Left forelimb (tissue), 1 donor: ENCODE measurements around the gene BMPR2.

Experiments
- DNase-seq: peaks from one replicate; pipeline ENCODE4 v3.0.0-alpha.2; 2018; ENCODE audit warnings: low spot score

BMPR2 gene

GRCh38 chr2:202604699-202605098 lies 228.6 kb downstream of the BMPR2 start:
- no peak for DNase-seq

- DNase-seq: no peak
These were observed 229.0 kb downstream of the BMPR2 start for GRCh38 chr2:202605174-202605573.

GRCh38 chr2:202608142-202608852 lies 232.2 kb downstream of the BMPR2 start:
- no peak for DNase-seq

GRCh38 chr2:202609381-202610145 lies 233.4 kb downstream of the BMPR2 start:
- no peak for DNase-seq

GRCh38 chr2:202610380-202610779 lies 234.3 kb downstream of the BMPR2 start:
- no peak for DNase-seq

DNA sequence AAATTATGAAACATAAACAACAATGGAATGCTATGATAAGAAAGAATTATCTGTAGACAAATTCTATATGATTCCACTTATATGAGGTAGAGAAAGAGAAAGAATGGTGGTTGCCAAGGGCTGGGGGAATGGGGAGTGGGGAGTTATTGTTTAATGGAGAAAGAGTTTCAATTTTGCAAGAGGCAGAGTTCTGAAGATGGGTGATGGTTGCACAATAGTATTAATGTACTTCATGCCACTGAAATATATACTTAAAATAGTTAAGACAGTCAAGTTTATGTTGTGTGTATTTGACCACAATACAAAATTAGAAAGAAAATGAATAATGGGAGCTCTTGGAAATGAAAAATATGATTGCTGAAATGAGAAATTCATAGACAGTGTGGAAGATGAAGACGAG lies 236.0 kb downstream of the BMPR2 start:
- no peak for DNase-seq

DNA sequence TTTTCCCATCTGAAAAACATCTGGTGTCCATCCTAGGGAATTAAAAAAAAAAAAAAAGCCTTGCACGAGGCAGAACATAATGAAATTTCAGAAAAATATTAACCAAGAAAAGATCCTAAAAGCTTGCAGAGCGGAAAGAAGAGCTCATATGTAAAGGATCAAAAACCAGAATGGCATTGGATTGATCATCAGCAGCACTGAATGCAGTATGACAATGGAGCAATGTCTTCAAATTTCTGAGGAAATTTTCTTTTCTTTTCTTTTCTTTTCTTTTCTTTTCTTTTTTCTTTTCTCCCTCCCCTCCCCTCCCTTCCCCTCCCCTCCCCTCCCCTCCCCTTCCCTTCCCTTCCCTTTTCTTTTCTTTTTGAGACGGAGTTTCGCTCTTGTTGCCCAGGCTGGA lies 237.4 kb downstream of the BMPR2 start:
- no peak for DNase-seq
